A549 (cell line): Measurements from ENCODE around the gene LPCAT1. TPM values are rescaled to one million over a fixed set of nuclear protein-coding genes. Genes with fewer than 3 reads are reported as not detected.

ENCODE experiments used
- ATAC-seq, 2 experiments: fragments of 200-7000 bp in 1 of 2; fragments of >200 bp in 1 of 2; cut with Nextera tagmentation in 1 of 2; cut with Tn5 transposase in 1 of 2; 3 replicates each; pipeline versions ENCODE4 v1.8.0 to v1.9.1; 2018 to 2020; ENCODE audit warnings: mild to moderate bottlenecking in 1 of 2, moderate library complexity in 1 of 2
- CTCF ChIA-PET: fragments of 300-600 bp; sonication (Branson Sonifier 250); formaldehyde crosslinking; extraction: SDS; loops from one replicate; lab custom pipeline; 2021; ENCODE audit warnings: antibody characterized with exemption, inconsistent platforms; lab: Yijun Ruan, JAX
- POLR2A ChIA-PET: fragments of 350-600 bp; formaldehyde crosslinking; extraction: SDS; loops from one replicate; lab custom pipeline; 2021; ENCODE audit warnings: antibody characterized with exemption, inconsistent platforms; lab: Yijun Ruan, JAX
- DNase-seq, 2 experiments: peaks; one replicate each; pipeline versions ENCODE4 v3.0.0 to v3.0.0-alpha.2; 2011 to 2016; ENCODE audit warnings: low read depth in 1 of 2, low spot score in 1 of 2
- FAIRE-seq: peaks from 2 replicates; lab custom pipeline; 2011; peaks lifted over from hg19 to GRCh38; lab: Jason Lieb, UNC
- H3K27ac ChIP-seq, 2 experiments: fragments of >200 bp; sonication (Bioruptor Twin); formaldehyde crosslinking; 3 replicates each; pipeline ENCODE4 v1.5.1; 2016 to 2017
- H3K4me1 ChIP-seq: fragments of >200 bp; sonication (Bioruptor Twin); formaldehyde crosslinking; 3 replicates; pipeline ENCODE4 v1.6.1; 2016
- H3K4me2 ChIP-seq: fragments of >200 bp; sonication (Bioruptor Twin); formaldehyde crosslinking; 3 replicates; pipeline ENCODE4 v1.6.1; 2016
- H3K4me3 ChIP-seq: fragments of >200 bp; sonication (Bioruptor Twin); formaldehyde crosslinking; 3 replicates; pipeline ENCODE4 v1.5.1; 2016
- H3K9me3 ChIP-seq: fragments of >200 bp; sonication (Bioruptor Twin); formaldehyde crosslinking; 3 replicates; pipeline ENCODE4 v1.6.1; 2016
- BCL3 ChIP-seq: fragments of >200 bp; sonication (Bioruptor Twin); formaldehyde crosslinking; IDR thresholded peaks from 3 replicates; pipeline ENCODE4 v1.6.1; 2016
- CBX8 ChIP-seq: fragments of 200-600 bp; sonication (generic); IDR thresholded peaks from 2 replicates; pipeline ENCODE4 v1.6.1; 2016
- CEBPB ChIP-seq, 2 experiments: fragments of >200 bp in 1 of 2; sonication (Bioruptor Twin) in 1 of 2; formaldehyde crosslinking in 1 of 2; IDR thresholded peaks; 2 replicates each; pipeline ENCODE4 v1.6.1; 2012 to 2016
- CHD4 ChIP-seq: fragments of 200-600 bp; sonication (generic); IDR thresholded peaks from 2 replicates; pipeline ENCODE4 v1.6.1; 2016; ENCODE audit warnings: antibody characterized with exemption, mild to moderate bottlenecking, borderline replicate concordance
- FOSL2 ChIP-seq, 2 experiments: fragments of 450-650 bp in 1 of 2; fragments of >200 bp in 1 of 2; sonication (Bioruptor Twin) in 1 of 2; formaldehyde crosslinking; IDR thresholded peaks; 2 replicates each; pipeline versions ENCODE4 v1.5.0 to v1.6.1; 2016 to 2020; ENCODE audit warnings: mild to moderate bottlenecking in 1 of 2, moderate library complexity in 1 of 2
- GATA3 ChIP-seq: IDR thresholded peaks from 2 replicates; pipeline ENCODE4 v1.6.1; 2012; ENCODE audit warnings: borderline replicate concordance
- HEYL ChIP-seq: fragments of 250-450 bp; sonication (Bioruptor Pico); IDR thresholded peaks from 2 replicates; pipeline ENCODE4 v1.8.0; 2021; ENCODE audit warnings: mild to moderate bottlenecking, moderate library complexity
- KDM1A ChIP-seq: fragments of 200-600 bp; sonication (generic); IDR thresholded peaks from 2 replicates; pipeline ENCODE4 v1.6.1; 2016; ENCODE audit warnings: low read depth, mild to moderate bottlenecking
- MAFK ChIP-seq: fragments of 450-650 bp; IDR thresholded peaks from 2 replicates; pipeline ENCODE4 v1.6.1; 2014; ENCODE audit not compliant: partially characterized antibody
- MYC ChIP-seq: IDR thresholded peaks from 2 replicates; pipeline ENCODE4 v1.6.1; 2012; ENCODE audit warnings: mild to moderate bottlenecking, inconsistent platforms, low read length, improper control_type of control experiment, borderline replicate concordance
- NFE2L2 ChIP-seq: fragments of 150-350 bp; conservative IDR thresholded peaks from 2 replicates; pipeline ENCODE4 v1.6.1; 2014; ENCODE audit warnings: low read length
- NR3C1 ChIP-seq: fragments of >200 bp; sonication (Bioruptor Twin); formaldehyde crosslinking; IDR thresholded peaks from 3 replicates; pipeline ENCODE4 v1.6.1; 2017
- RARB ChIP-seq: fragments of 250-450 bp; sonication (Bioruptor Pico); IDR thresholded peaks from 2 replicates; pipeline ENCODE4 v1.8.0; 2021; ENCODE audit warnings: mild to moderate bottlenecking, moderate library complexity
- RCOR1 ChIP-seq: fragments of 150-350 bp; IDR thresholded peaks from 2 replicates; pipeline ENCODE4 v1.6.1; 2014; ENCODE audit warnings: antibody characterized with exemption, low read length, low read depth
- SMC3 ChIP-seq: fragments of >200 bp; sonication (Bioruptor Twin); formaldehyde crosslinking; IDR thresholded peaks from 3 replicates; pipeline ENCODE4 v1.6.1; 2018; ENCODE audit warnings: inconsistent platforms
- TFCP2L1 ChIP-seq: fragments of 250-450 bp; sonication (Bioruptor Pico); IDR thresholded peaks from 2 replicates; pipeline ENCODE4 v1.5.0; 2021; ENCODE audit warnings: mild to moderate bottlenecking
- ZC3H11A ChIP-seq: fragments of 450-650 bp; IDR thresholded peaks from 2 replicates; pipeline ENCODE4 v1.6.1; 2014; ENCODE audit warnings: antibody characterized with exemption, mild to moderate bottlenecking
- WGBS: methylation state at CpG from one replicate; pipeline ENCODE4 v1.1.6; 2017; ENCODE audit errors: missing lambda C conversion rate; 5-methylcytosine and 5-hydroxymethylcytosine counted together
- polyA plus RNA-seq, 4 experiments: library from polyadenylated mRNA; depleted of rRNA in 3 of 4; stranded (reverse); fragments of >200 nt; fragmentation: RNase III in 1 of 4; extraction: RNeasy Plus Mini Kit Qiagen cat#74134 plus additional on column Dnase treatment in 1 of 4; gene quantifications; 2 replicates in 3 of 4; 3 replicates in 1 of 4; pipeline ENCODE4 v1.2.3, GENCODE V29; 2011 to 2017
- TF ChIP-seq, protein P1 (sequence below): fragments of 450-650 bp; IDR thresholded peaks from 2 replicates; pipeline ENCODE4 v1.6.1; 2014; ENCODE audit warnings: antibody characterized with exemption

Gene LPCAT1
- polyA plus RNA-seq, 2 of the 4 experiments (the other 2 are of a cell fraction): 22.9 to 74.9 TPM

GRCh38 chr5:1554410-1554967 lies 30.7 kb upstream of the LPCAT1 start:
- CTCF ChIA-PET: interaction anchor here (1.1 to 1.9 kb wide), 6 partner anchors 12 to 175 kb away, joined by 3 to 8 read pairs (median 4); no protein-coding TSS in a partner anchor
- no peak for TF ChIP-seq SMC3
- TF ChIP-seq CBX8: no peak
- TF ChIP-seq BCL3: no peak
- TF ChIP-seq RARB (CRISPR knock-in tag): no peak
- TF ChIP-seq, protein P1, sequence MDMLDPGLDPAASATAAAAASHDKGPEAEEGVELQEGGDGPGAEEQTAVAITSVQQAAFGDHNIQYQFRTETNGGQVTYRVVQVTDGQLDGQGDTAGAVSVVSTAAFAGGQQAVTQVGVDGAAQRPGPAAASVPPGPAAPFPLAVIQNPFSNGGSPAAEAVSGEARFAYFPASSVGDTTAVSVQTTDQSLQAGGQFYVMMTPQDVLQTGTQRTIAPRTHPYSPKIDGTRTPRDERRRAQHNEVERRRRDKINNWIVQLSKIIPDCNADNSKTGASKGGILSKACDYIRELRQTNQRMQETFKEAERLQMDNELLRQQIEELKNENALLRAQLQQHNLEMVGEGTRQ: no peak
- no peak for TF ChIP-seq HEYL (CRISPR knock-in tag)
- TF ChIP-seq MYC: no peak
- POLR2A ChIA-PET: interaction anchor here (1.1 to 2.2 kb wide), 4 partner anchors 12 to 38 kb away, joined by 4 to 13 read pairs (median 9); partner anchors contain the start of gene LPCAT1
- ATAC-seq (no peak), FAIRE-seq (no peak), DNase-seq (no peak)
- Histone ChIP-seq H3K4me1 (peaks cover 24% of the 10 kb centered on the region), H3K27ac (peak overlapping the region; percentile 77 to 90), H3K4me3 (no peak overlapping the region), H3K9me3 (no peaks in the 10 kb centered on the region), H3K4me2 (peak overlapping the region; percentile 52)
- WGBS: 89% methylated on average over 11 of the region's 11 CpGs

GRCh38 chr5:1553539-1554409 lies 30.0 kb upstream of the LPCAT1 start:
- POLR2A ChIA-PET: no interaction called here
- no peak overlapping the region for H3K4me3 ChIP-seq
- H3K27ac ChIP-seq: peak overlapping the region; percentile 77 to 90; a peak in 5 of 6 replicates
- no peak for TF ChIP-seq MAFK
- TF ChIP-seq FOSL2 (IDR thresholded peaks at IDR 0.05): no peak
- TF ChIP-seq FOSL2 (CRISPR knock-in tag; IDR thresholded peaks at IDR 0.05): no peak
- no peak for TF ChIP-seq CEBPB (IDR thresholded peaks at IDR 0.05)
- TF ChIP-seq RCOR1: no peak
- TF ChIP-seq HEYL (CRISPR knock-in tag): no peak
- no peak for TF ChIP-seq CHD4
- no peak for TF ChIP-seq KDM1A
- TF ChIP-seq GATA3: no peak
- TF ChIP-seq BCL3: no peak
- TF ChIP-seq NR3C1: no peak
- no peak for TF ChIP-seq TFCP2L1 (CRISPR knock-in tag)
- no peak for TF ChIP-seq NFE2L2
- H3K9me3 ChIP-seq: no peaks in the 10 kb centered on the region
- ATAC-seq: no peak
- CTCF ChIA-PET: interaction anchor here (1.2 to 1.9 kb wide), 4 partner anchors 23 to 386 kb away, joined by 3 to 8 read pairs (median 4); no protein-coding TSS in a partner anchor
- H3K4me1 ChIP-seq: peaks cover 24% of the 10 kb centered on the region
- no peak for DNase-seq
- H3K4me2 ChIP-seq: no peak overlapping the region
- WGBS: 84% methylated on average over 18 of the region's 21 CpGs
- no peak for FAIRE-seq

DNA sequence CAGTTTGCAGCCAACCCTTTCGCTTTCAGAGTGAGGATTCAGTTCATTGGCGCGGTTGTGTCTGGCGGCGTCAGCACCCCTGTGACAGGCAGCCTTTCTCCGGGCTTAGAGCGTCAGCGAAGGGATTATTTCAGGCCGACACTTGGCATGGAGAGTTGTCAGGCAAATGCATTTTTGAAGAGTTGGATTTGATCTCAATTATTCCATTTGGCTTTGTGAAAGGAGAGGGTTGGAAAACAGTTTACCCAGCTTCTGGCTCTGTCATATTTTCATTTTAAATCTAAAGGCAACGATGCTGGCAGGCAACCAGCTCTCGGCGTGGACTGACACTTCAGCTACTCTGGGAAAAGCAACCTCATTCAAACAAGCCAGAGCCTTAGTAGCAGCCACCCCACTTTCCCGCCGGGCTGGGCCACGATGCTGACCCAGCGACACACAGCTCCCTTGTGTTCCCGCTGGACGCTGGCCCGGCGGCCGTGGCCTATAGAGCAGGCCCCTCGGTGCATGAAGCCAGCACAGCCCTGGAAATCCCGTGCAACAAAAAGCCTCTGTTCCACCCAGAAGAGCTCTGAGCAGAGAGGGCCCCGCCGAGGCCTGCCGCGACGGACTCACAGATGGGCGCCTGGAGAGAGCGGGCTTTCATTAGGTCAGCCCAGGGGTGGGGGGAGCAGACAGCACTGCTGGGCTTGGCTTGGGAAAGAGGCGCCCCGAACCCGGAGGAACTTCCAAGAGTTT lies 28.9 kb upstream of the LPCAT1 start:
- Histone ChIP-seq H3K4me2 (no peak overlapping the region), H3K9me3 (no peaks in the 10 kb centered on the region), H3K4me1 (peaks cover 32% of the 10 kb centered on the region), H3K4me3 (no peak overlapping the region), H3K27ac (peak overlapping the region in 1 of 2 experiments; percentile 90; a peak in 4 of 6 replicates)
- WGBS: 80% methylated on average over 32 of the region's 33 CpGs
- FAIRE-seq (no peak), ATAC-seq (no peak), DNase-seq (no peak)
- POLR2A ChIA-PET: no interaction called here
- CTCF ChIA-PET: interaction anchor here (1.2 kb wide), 1 partner anchor 385 kb away, joined by 3 read pairs; no protein-coding TSS in a partner anchor
- no peak for TF ChIP-seq ZC3H11A
- TF ChIP-seq, all 56 proteins: peak for 0
